SJSA1 (cell line): ENCODE data around the gene ZNF74. TPM values are rescaled to one million over a fixed set of nuclear protein-coding genes. Genes with fewer than 3 reads are reported as not detected.
"Not testable (repeated sequence)": the region's sequence is repeated elsewhere in the genome, so short reads cannot be mapped to it uniquely, and the experiment has no call there.

ENCODE experiments used
- DNase-seq, 2 experiments: peaks; one replicate each; pipeline ENCODE4 v3.0.0-alpha.2; 2015 to 2020; ENCODE audit warnings: low spot score in 2 of 2, low read depth in 1 of 2
- H3K27ac ChIP-seq: fragments of 250-450 bp; sonication (Bioruptor Pico); 2 replicates; pipeline ENCODE4 v1.5.1; 2020; ENCODE audit warnings: mild to moderate bottlenecking, moderate library complexity
- H3K27me3 ChIP-seq: fragments of 250-450 bp; sonication (Bioruptor Pico); replicated peaks from 2 replicates; pipeline ENCODE4 v1.5.1; 2020; ENCODE audit warnings: mild to moderate bottlenecking, moderate library complexity
- H3K36me3 ChIP-seq: fragments of 250-450 bp; sonication (Bioruptor Pico); 2 replicates; pipeline ENCODE4 v1.5.1; 2020; ENCODE audit warnings: mild to moderate bottlenecking
- H3K4me1 ChIP-seq: fragments of 250-450 bp; sonication (Bioruptor Pico); replicated peaks from 2 replicates; pipeline ENCODE4 v1.6.1; 2021; ENCODE audit warnings: mild to moderate bottlenecking
- H3K4me3 ChIP-seq: fragments of 250-450 bp; sonication (Bioruptor Pico); 2 replicates; pipeline ENCODE4 v1.5.1; 2020; ENCODE audit warnings: mild to moderate bottlenecking
- H3K9me3 ChIP-seq: fragments of 250-450 bp; sonication (Bioruptor Pico); replicated peaks from 2 replicates; pipeline ENCODE4 v1.5.1; 2020; ENCODE audit warnings: mild to moderate bottlenecking
- total RNA-seq: library from RNA; depleted of rRNA; stranded (reverse); fragments of >200 nt; shearing (Covaris generic); gene quantifications from 2 replicates; pipeline ENCODE4 v1.2.3, GENCODE V29; 2014

Gene ZNF74
- total RNA-seq, 1 experiment from 2014 or later: 11.5 TPM

DNA sequence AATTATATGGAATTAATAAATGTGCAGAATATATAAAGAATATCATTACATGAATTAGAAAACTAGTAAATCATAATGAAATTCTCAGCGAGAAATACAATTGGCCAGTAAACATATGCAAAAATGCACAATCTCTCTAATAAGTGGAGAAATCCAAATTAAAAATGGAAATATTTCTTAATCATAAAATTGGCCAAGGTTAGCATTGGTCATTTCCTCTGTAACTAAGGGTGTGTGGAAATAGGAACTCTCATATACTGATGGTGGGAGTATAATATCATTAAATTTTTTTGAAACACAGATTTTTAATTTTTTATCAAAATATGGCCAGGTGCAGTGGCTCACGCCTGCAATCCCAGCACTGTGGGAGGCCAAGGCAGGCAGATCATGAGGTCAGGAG is 7.6 kb upstream of the ZNF74 start:
- DNase-seq: no peak
- Histone ChIP-seq H3K27ac (no peak overlapping the region), H3K36me3 (no peaks in the 10 kb centered on the region), H3K4me1 (no peaks in the 10 kb centered on the region), H3K4me3 (no peak overlapping the region), H3K27me3 (no peaks in the 10 kb centered on the region), H3K9me3 (no peaks in the 10 kb centered on the region; the same call in 1 of the 2 replicates)

DNA sequence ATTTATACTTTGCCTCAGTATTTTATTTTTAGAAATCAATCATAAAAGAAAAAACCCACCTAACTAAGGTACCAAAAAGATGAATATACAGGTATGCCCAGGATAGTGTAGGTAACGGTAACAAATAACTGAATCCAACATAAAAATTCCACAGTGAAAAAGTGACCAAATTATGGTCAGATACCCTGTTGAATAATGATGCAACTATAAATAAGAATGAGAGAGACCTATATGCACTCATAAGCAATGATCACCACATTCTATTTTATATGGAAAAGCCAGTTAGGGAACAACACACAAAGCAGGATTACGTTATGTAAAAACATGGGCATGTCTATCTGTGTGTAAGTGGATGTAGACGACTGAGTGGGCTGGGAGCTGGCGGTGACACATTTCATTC is 7.0 kb upstream of the ZNF74 start:
- Histone ChIP-seq H3K36me3 (no peaks in the 10 kb centered on the region), H3K27me3 (no peaks in the 10 kb centered on the region), H3K9me3 (no peaks in the 10 kb centered on the region; the same call in 1 of the 2 replicates), H3K4me3 (no peak overlapping the region), H3K4me1 (no peaks in the 10 kb centered on the region), H3K27ac (no peak overlapping the region)
- DNase-seq: no peak

DNA sequence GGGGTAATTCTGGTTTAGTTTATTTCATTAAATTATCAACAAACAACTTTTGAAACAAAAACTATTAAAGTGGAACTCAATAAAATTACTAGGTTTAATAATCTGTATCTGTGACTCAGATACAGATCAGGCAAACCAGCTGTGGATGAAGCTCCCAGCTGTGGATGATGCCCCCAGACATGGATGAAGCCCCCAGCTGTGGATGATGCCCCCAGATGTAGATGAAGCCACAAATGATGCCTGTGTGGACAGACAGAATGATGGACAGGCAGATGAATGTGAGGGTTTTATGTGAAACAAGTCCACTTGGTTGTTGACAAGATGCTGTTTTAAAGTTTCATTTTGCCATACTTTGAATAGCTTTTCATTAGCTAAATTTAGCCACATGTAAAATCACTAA is 5.8 kb upstream of the ZNF74 start:
- no peak for DNase-seq
- Histone ChIP-seq H3K4me3 (no peak overlapping the region), H3K4me1 (no peaks in the 10 kb centered on the region; the same call in 1 of the 2 replicates), H3K9me3 (no peaks in the 10 kb centered on the region; the same call in 1 of the 2 replicates), H3K27me3 (no peaks in the 10 kb centered on the region), H3K36me3 (no peaks in the 10 kb centered on the region), H3K27ac (no peak overlapping the region)

DNA sequence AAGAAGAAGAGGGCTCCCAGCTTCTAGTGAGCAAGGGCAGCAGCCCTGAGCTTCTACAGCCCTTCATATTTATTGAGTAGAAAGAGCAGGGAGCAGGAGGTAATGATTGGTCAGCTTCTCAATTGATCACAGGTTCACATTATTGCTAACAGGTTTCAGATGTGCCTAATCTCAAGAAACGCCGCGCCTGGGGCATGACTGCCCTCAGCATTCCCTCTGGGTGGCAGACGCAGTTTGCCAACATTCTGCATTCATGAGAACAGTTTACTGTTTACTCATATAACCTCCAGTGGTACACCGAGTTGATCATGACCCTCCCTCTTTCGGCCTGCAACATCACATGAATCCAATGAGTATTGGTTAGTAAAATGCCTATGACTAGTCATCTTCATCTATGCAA is 4.7 kb upstream of the ZNF74 start:
- no peak for DNase-seq
- Histone ChIP-seq H3K4me3 (no peak overlapping the region), H3K36me3 (peaks cover 3% of the 10 kb centered on the region; the same call in 1 of the 2 replicates), H3K27me3 (no peaks in the 10 kb centered on the region), H3K4me1 (peaks cover 7% of the 10 kb centered on the region), H3K27ac (no peak overlapping the region), H3K9me3 (no peaks in the 10 kb centered on the region; the same call in 1 of the 2 replicates)

DNA sequence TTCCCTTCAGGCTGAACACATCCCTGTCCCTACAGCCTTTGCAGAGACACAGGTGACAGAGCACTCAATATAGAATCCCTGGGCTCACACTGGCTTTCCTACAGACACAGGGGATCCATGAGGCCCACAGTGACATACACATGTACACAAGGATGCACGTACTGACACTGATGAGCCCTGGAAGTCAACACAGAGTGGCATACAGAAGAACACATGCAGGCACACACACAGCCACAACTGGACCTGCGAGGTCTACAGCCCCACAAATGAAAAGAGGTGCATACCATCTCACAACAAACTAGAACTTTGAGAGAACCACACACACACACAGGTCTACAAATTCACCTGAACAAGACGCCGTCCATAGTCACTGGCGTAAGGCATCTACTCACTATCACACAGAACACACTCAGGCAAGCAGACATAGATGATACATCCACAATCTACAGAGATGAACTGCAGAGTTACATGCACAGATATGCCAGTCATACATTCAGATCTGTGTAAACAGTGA is 3.5 kb upstream of the ZNF74 start:
- H3K27me3 ChIP-seq: no peaks in the 10 kb centered on the region
- no peak for DNase-seq
- peaks cover 18% of the 10 kb centered on the region for H3K4me1 ChIP-seq
- H3K36me3 ChIP-seq: peaks cover 4% of the 10 kb centered on the region; the same call in 1 of the 2 replicates
- no peak overlapping the region for H3K4me3 ChIP-seq
- H3K27ac ChIP-seq: no peak overlapping the region
- H3K9me3 ChIP-seq: no peaks in the 10 kb centered on the region; the same call in 1 of the 2 replicates

DNA sequence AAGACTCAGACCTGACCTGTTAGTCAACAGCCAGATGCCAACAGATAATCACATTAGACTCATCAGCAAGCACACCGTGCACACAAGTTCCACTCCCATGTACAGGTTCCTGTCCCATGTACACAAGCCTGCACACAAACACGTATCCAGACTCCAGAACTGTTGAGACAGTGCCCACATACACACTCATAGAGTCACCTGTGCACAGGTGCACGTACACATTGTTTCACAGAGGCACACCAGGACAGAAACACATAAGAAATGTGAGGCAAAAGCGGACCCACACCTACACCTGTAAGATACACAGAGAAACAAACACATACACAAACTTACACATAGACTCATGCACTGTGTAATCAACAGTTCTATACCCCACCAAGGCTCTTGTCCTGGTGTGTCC is 2.7 kb upstream of the ZNF74 start:
- Histone ChIP-seq H3K4me3 (no peak overlapping the region), H3K36me3 (peaks cover 4% of the 10 kb centered on the region; the same call in 1 of the 2 replicates), H3K27me3 (no peaks in the 10 kb centered on the region), H3K9me3 (no peaks in the 10 kb centered on the region; the same call in 1 of the 2 replicates), H3K4me1 (peaks cover 19% of the 10 kb centered on the region), H3K27ac (no peak overlapping the region)
- DNase-seq: no peak

DNA sequence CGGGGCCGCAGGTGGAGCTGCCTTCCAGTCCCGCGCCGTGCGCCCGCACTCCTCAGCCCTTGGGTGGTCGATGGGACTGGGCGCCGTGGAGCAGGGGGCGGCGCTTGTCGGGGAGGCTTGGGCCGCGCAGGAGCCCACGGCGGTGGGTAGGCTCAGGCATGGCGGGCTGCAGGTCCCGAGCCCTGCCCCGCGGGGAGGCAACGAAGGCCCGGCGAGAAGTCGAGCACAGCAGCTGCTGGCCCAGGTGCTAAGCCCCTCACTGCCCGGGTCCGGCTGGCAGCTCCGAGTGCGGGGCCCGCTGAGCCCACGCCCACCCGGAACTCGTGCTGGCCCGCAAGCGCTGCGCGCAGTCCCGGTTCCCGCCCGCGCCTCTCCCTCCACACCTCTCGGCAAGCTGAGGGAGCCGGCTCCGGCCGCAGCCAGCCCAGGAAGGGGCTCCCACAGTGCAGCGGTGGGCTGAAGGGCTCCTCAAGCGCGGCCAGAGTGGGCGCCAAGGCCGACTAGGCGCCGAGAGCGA is 1.5 kb upstream of the ZNF74 start:
- H3K27me3 ChIP-seq, DNase-seq: not testable (repeated sequence)
- peaks cover 23% of the 10 kb centered on the region for H3K4me1 ChIP-seq

DNA sequence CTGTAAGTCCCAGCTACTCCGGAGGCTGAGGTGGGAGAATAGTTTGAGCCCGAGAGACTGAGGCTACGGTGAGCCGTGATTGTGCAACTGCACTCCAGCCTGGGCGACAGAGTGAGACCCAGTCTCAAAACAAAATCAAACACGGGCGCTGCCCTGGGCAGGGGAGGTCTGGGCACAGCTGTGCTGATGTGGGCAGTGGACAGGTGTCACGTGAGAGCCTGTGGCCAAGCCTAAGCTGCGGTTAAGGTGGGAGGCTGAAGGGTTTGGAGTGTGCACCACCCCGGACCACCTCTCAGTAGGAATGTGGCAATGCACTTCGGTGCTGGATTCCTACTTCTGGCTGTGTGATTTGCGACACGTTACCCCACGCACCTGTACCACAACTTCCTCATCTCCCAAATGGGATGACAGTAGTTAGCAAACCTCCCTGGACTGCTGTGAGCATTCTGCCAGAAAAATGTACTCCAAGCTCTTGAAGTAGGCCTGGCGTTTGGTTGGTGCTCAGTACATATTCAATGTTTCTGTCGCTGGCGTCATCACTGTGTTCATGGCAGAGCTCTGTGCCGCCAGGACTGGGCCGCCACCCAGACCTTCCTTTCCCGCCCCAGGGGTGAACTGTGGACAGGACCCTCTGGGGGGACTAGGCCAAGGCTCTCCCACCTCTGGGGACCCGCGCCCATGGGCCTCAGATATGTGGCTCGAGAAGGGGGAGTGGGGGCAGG is 807 bp upstream of the ZNF74 start:
- Histone ChIP-seq H3K36me3 (peaks cover 4% of the 10 kb centered on the region; the same call in 1 of the 2 replicates), H3K4me1 (peaks cover 23% of the 10 kb centered on the region), H3K27ac (no peak overlapping the region), H3K9me3 (no peaks in the 10 kb centered on the region; the same call in 1 of the 2 replicates), H3K27me3 (no peaks in the 10 kb centered on the region), H3K4me3 (peak overlapping the region; percentile 71)
- no peak for DNase-seq

More for the DNA sequence above, 1.5 kb upstream of the ZNF74 start:
- H3K27ac ChIP-seq, H3K4me3 ChIP-seq, H3K36me3 ChIP-seq, H3K9me3 ChIP-seq: not testable (repeated sequence)

DNA sequence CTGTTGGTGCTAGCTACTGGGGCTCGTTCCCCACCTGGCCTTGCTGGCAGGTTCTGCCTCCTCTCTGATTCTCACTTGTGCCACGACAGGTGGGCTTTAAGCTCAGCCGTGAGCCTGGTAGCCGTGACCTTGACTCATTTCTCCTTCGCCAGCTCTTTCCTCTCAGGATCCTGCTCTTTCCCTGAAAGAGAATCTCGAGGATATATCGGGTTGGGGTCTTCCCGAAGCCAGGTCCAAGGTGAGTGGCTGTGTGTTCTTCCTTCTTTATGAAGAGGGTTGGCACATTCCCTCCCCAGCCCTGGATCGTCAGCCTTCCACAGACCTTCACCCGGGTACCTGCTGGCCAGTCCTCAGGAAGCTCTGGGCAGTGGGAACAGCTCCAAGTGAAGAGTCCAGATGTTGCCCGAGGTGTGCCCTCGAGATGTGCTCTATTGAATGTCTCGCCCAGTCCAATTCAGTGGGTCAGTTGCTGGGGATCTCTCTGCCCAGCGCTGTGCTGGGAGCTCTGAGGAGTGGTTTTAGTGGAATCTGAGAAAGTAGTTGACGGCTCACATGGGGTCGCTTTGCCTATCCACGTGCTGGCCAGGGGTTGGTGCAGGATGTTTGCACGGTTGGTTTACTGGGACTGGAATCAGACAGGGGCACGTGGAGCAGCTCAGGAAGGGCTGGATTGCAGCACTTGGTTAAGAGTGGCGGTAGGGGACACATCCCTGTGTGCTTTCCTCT is 1.4 kb downstream of the ZNF74 start:
- H3K4me1 ChIP-seq: peaks cover 23% of the 10 kb centered on the region
- H3K27ac ChIP-seq: no peak overlapping the region
- peaks cover 4% of the 10 kb centered on the region; the same call in 1 of the 2 replicates for H3K36me3 ChIP-seq
- no peak overlapping the region for H3K4me3 ChIP-seq
- DNase-seq: peak in 1 of 2 experiments; percentile 25
- H3K9me3 ChIP-seq: no peaks in the 10 kb centered on the region
- no peaks in the 10 kb centered on the region for H3K27me3 ChIP-seq

DNA sequence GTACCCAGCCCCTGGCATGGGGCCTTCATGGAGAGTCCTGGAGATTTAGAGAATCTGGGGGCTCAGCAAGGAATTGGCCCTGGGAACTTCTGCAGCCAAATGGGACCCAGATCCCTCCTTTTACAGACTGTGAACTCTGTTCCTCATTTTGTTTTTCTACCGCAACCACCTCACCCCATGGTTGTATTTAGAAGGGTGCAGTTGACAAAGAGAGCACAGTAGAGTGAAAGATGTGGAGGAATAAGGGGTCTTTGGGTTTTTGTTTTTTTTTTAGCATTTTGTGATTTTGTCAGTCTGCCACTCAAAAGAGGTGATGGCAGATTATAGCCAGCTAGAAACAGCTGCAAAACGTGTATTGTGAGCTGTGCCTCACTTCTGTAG is 1.9 kb downstream of the ZNF74 start:
- H3K27me3 ChIP-seq: no peaks in the 10 kb centered on the region
- no peak overlapping the region for H3K4me3 ChIP-seq
- peaks cover 23% of the 10 kb centered on the region for H3K4me1 ChIP-seq
- H3K36me3 ChIP-seq: peaks cover 4% of the 10 kb centered on the region
- no peaks in the 10 kb centered on the region for H3K9me3 ChIP-seq
- DNase-seq: no peak
- H3K27ac ChIP-seq: no peak overlapping the region

DNA sequence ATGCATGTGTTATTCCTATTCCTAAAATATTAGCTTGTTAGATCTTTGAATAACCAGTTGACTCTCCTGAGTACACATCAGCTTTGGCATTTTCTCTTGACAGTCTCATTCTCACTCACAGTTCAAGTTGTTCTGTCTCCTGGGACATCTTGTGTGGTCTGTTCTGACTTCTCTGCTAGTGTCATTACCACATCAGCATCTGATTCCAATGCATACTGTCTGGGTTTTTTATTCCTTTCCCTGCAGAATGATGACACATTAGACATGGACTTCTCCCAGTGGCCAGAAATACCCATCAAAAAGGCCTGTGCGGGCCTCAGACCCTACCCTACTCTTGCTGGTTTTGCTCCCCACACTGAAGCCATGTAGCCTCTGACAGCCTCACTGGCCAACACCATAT is 2.7 kb downstream of the ZNF74 start:
- no peaks in the 10 kb centered on the region for H3K27me3 ChIP-seq
- no peak overlapping the region for H3K4me3 ChIP-seq
- H3K27ac ChIP-seq: no peak overlapping the region
- DNase-seq: peak; percentile 45 to 46
- peaks cover 6% of the 10 kb centered on the region for H3K36me3 ChIP-seq
- peaks cover 23% of the 10 kb centered on the region for H3K4me1 ChIP-seq
- H3K9me3 ChIP-seq: no peaks in the 10 kb centered on the region

DNA sequence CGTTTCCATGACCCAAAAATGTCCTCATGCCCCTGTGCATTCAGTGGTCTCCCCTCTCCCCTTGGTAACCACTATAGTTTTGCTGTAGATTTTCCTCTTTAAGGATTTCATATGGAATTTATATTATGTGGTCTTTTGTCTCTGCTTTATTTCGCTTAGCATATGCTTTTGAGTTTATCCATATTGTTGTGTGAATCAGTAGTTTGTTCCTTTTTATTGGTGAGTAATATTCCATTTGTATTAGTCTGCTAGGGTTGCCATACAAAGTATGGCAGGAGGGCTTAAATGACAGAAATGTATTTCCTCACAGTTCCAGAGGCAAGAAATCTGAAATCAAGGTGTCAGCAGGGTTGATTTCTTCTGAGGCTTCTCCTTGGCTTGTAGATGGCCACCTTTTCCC is 3.5 kb downstream of the ZNF74 start:
- H3K27ac ChIP-seq: no peak overlapping the region
- DNase-seq: no peak

DNA sequence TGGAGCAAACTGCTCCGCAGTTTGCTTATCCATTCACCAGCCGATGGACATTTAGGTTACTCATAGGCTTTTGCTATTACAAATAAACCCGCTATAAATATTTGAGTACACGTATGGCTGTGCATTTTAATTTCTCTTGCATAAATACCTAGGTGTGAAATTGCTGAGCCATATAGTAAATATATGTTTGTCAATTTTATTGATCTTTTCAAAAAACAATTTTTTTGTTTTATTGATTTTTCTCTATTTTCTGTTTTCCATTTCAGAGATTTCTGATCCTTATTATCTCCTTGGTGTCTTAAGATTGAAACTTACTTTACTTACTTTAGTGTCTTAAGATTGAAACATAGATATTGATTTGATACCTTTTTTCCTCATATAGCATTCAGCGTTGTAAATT is 4.5 kb downstream of the ZNF74 start:
- Histone ChIP-seq H3K9me3 (no peaks in the 10 kb centered on the region), H3K27ac (no peak overlapping the region), H3K27me3 (no peaks in the 10 kb centered on the region), H3K36me3 (peaks cover 10% of the 10 kb centered on the region), H3K4me1 (peaks cover 21% of the 10 kb centered on the region), H3K4me3 (no peak overlapping the region)
- DNase-seq: no peak

More for the DNA sequence above, 3.5 kb downstream of the ZNF74 start:
- H3K4me3 ChIP-seq: no peak overlapping the region
- no peaks in the 10 kb centered on the region for H3K9me3 ChIP-seq
- H3K36me3 ChIP-seq: peaks cover 10% of the 10 kb centered on the region
- peaks cover 23% of the 10 kb centered on the region for H3K4me1 ChIP-seq
- H3K27me3 ChIP-seq: no peaks in the 10 kb centered on the region
